Endothelial cell of coronary artery (primary cell): Measurements from ENCODE around the gene MLF1. TPM values are rescaled to one million over a fixed set of nuclear protein-coding genes. Genes with fewer than 3 reads are reported as not detected.

ENCODE experiments used
- total RNA-seq: library from RNA; depleted of rRNA; stranded (reverse); fragments of >200 nt; gene quantifications from 2 replicates; pipeline ENCODE4 v1.2.3, GENCODE V29; 2014

The MLF1 gene
- 6.6 and 6.7 TPM in 2 replicates for total RNA-seq

GRCh38 chr3:158570999-158571702 is at the start of gene MLF1:
MLF1 (plus strand) TSS chr3:158571194; CDS start chr3:158571301, 107 bp downstream.

DNA sequence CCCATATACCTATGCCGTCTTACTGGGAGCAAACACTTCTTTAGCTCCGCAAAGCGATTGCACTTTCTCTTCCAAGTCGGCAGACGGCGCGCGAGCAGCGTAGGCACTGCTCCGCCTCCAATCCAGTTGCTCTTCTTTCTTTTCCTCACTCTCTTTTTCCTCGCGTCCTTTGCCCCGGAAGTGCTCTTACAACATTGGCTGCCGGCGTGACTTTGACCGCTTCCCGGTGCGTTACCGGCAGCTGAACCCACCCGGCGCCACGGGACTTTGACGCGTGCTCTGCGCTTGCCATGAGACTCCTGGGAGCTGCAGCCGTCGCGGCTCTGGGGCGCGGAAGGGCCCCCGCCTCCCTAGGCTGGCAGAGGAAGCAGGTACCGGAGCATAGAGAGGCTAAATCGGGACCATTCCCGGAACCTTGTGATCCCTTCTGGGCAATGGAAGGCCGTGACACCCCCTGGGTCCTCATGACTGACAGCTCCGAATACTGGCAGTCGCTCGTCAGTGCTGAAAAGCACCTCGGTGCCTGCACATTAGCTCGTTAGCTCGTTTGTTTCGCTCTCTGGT is 73.4 kb downstream of the MLF1 start, which contains the start of gene GFM1:
Gene GFM1 (plus strand): TSS at position 183 of the 564 bp plus-strand sequence. CDS start 108 bp downstream, at position 291.

Other genes starting within 250 kb of the MLF1 start
- 55.2 and 68.1 TPM in 2 replicates for gene GFM1, start 73.3 kb downstream of the MLF1 start, total RNA-seq
- 76.1 and 114 TPM in 2 replicates for gene LXN, start 101.5 kb downstream of the MLF1 start, total RNA-seq
- gene RARRES1, start 161.3 kb downstream of the MLF1 start, total RNA-seq = 0.81 and 4.2 TPM in 2 replicates
- 56.1 and 59.6 TPM in 2 replicates for gene MFSD1, start 230.9 kb downstream of the MLF1 start, total RNA-seq